ENCODE data around the gene RPP14. TPM values are rescaled to one million over a fixed set of nuclear protein-coding genes. Genes with fewer than 3 reads are reported as not detected.

Gene RPP14
- total and polyA plus RNA-seq, 2 donors (not counting 3 experiments of a cell fraction or from before 2014, with no cell fraction given): 11.9 to 18.1 TPM

- H3K36me3 ChIP-seq (ENCODE audit: control insufficient read depth in 2 of 2, extremely low read depth in 1 of 2, insufficient read depth in 2 of 2, low read length in 2 of 2): no peaks in the 10 kb centered on the region
- H3K9me3 ChIP-seq (replicated peaks; ENCODE audit: control insufficient read depth, insufficient read depth, low read length): no peaks in the 10 kb centered on the region
- peak overlapping the region in 2 of 3 experiments; percentile 63 to 71 for H3K4me3 ChIP-seq (replicated peaks in 1 of 3; ENCODE audit: insufficient read depth in 1 of 3, low read depth in 1 of 3, low read length in 3 of 3)
- peak overlapping the region; percentile 89 for H3K4me2 ChIP-seq (ENCODE audit: insufficient read depth, low read length)
- H4K20me1 ChIP-seq (replicated peaks; ENCODE audit: control insufficient read depth, extremely low read depth, insufficient read depth, low read length): no peaks in the 10 kb centered on the region
- intact Hi-C loops (cut with micrococcal nuclease): loop anchor here (5.0 to 10.0 kb wide), 3 partner anchors 98 to 1569 kb away; partner anchors contain the start of gene PDHB
- H3K27ac ChIP-seq (ENCODE audit: insufficient read depth, low read depth, low read length): no peak overlapping the region
- CTCF ChIA-PET: interaction anchor here (0.7 to 2.5 kb wide), 8 partner anchors 9 to 193 kb away, joined by 3 to 18 read pairs (median 4); no protein-coding TSS in a partner anchor
- FAIRE-seq: peak; percentile 74
- DNase-seq (ENCODE audit: low read depth, low spot score): no peak
- H2AFZ ChIP-seq (ENCODE audit: low read depth, low read length): no peak overlapping the region
- TF ChIP-seq MYC (IDR thresholded peaks at IDR 0.05; ENCODE audit: low read depth, low read length) (no peak), CTCF (IDR thresholded peaks at IDR 0.05; ENCODE audit: extremely low read depth in 1 of 2, insufficient read depth in 1 of 2, low read depth in 1 of 2, low read length in 2 of 2) (no peak), GATA2 (IDR thresholded peaks at IDR 0.05; ENCODE audit: insufficient read depth, insufficient read length, low read depth, low read length) (no peak), MAX (IDR thresholded peaks at IDR 0.05; ENCODE audit: insufficient read depth, insufficient read length) (no peak), POLR2AphosphoS5 (IDR thresholded peaks at IDR 0.05; ENCODE audit: insufficient read depth, low read depth, low read length) (no peak), POLR2A (IDR thresholded peaks at IDR 0.05; ENCODE audit: low read depth, low read length) (no peak), JUN (IDR thresholded peaks at IDR 0.05; ENCODE audit: borderline replicate concordance, insufficient read depth, insufficient read length, low read depth) (no peak)
- H3K4me1 ChIP-seq (ENCODE audit: control insufficient read depth, extremely low read depth, insufficient read depth, low read length): peaks cover 12% of the 10 kb centered on the region
- no peaks in the 10 kb centered on the region for H3K27me3 ChIP-seq (ENCODE audit: control insufficient read depth in 2 of 2, insufficient read depth in 2 of 2, low read length in 2 of 2)
- peaks cover 3% of the 10 kb centered on the region for H3K79me2 ChIP-seq (ENCODE audit: control insufficient read depth, insufficient read depth, low read length)
- TSS peak; percentile 26 for BruUV-seq (replicated peaks)
- POLR2A ChIA-PET: no interaction called here
- no peaks in the 10 kb centered on the region for H3K9me1 ChIP-seq (replicated peaks; ENCODE audit: control insufficient read depth, extremely low read depth, insufficient read depth, low read length)
- no peak overlapping the region for H3K9ac ChIP-seq (replicated peaks; ENCODE audit: extremely low read depth, insufficient read depth, low read length)
- dilution Hi-C loops (cut with MboI; ENCODE audit: extremely low pct_ligation_motif_present, low sequenced_read_pairs): no loop called here
Measured at GRCh38 chr3:58334013-58334321, 27.9 kb downstream of the RPP14 start.

All from endothelial cell of umbilical vein (primary cell).